ENCODE results near the gene TTC27. TPM values are rescaled to one million over a fixed set of nuclear protein-coding genes. Genes with fewer than 3 reads are reported as not detected.

TTC27 gene
- polyA plus RNA-seq, 4 donors = 17.4 to 24.5 (median 20.3) TPM

- DNase-seq (ENCODE audit: low read depth in 4 of 4, low spot score in 3 of 4) = no peak
Measured at GRCh38 chr2:32802877-32803276, 175.0 kb downstream of the TTC27 start.

- no peak for DNase-seq (ENCODE audit: low read depth in 4 of 4, low spot score in 3 of 4)
Measured at GRCh38 chr2:32804205-32804604, 176.4 kb downstream of the TTC27 start.

- no peak for DNase-seq (ENCODE audit: low read depth in 4 of 4, low spot score in 3 of 4)
Measured at GRCh38 chr2:32805104-32806095, 177.6 kb downstream of the TTC27 start.

GRCh38 chr2:32806857-32807256 is 179.0 kb downstream of the TTC27 start:
- DNase-seq (ENCODE audit: low read depth in 4 of 4, low spot score in 3 of 4) = no peak

GRCh38 chr2:32807662-32808061 is 179.8 kb downstream of the TTC27 start:
- no peak for DNase-seq (ENCODE audit: low read depth in 4 of 4, low spot score in 3 of 4)

- no peak for DNase-seq (ENCODE audit: low read depth in 4 of 4, low spot score in 3 of 4)
Measured at GRCh38 chr2:32810909-32811495, 183.2 kb downstream of the TTC27 start.

- DNase-seq (ENCODE audit: low read depth in 4 of 4, low spot score in 3 of 4) = no peak
Measured at GRCh38 chr2:32811696-32812095, 183.8 kb downstream of the TTC27 start.

GRCh38 chr2:32812316-32812715 is 184.5 kb downstream of the TTC27 start:
- DNase-seq (ENCODE audit: low read depth in 4 of 4, low spot score in 3 of 4) = no peak

- no peak for DNase-seq (ENCODE audit: low read depth in 4 of 4, low spot score in 3 of 4)
Measured at GRCh38 chr2:32820088-32820487, 192.2 kb downstream of the TTC27 start.

GRCh38 chr2:32820701-32821100 is 192.9 kb downstream of the TTC27 start:
- DNase-seq (ENCODE audit: low read depth in 4 of 4, low spot score in 3 of 4) = no peak

- DNase-seq (ENCODE audit: low read depth in 4 of 4, low spot score in 3 of 4) = no peak
Measured at GRCh38 chr2:32824070-32824809, 196.4 kb downstream of the TTC27 start.

GRCh38 chr2:32825291-32825712 is 197.5 kb downstream of the TTC27 start:
- no peak for DNase-seq (ENCODE audit: low read depth in 4 of 4, low spot score in 3 of 4)

- no peak for DNase-seq (ENCODE audit: low read depth in 4 of 4, low spot score in 3 of 4)
Measured at GRCh38 chr2:32830196-32830595, 202.3 kb downstream of the TTC27 start.

GRCh38 chr2:32832821-32833220 is 205.0 kb downstream of the TTC27 start:
- peak in 1 of 4 donors; percentile 50 for DNase-seq (ENCODE audit: low read depth in 4 of 4, low spot score in 3 of 4)

- DNase-seq (ENCODE audit: low read depth in 4 of 4, low spot score in 3 of 4) = no peak
Measured at GRCh38 chr2:32833709-32834108, 205.9 kb downstream of the TTC27 start.

- DNase-seq (ENCODE audit: low read depth in 4 of 4, low spot score in 3 of 4) = no peak
Measured at GRCh38 chr2:32835148-32835547, 207.3 kb downstream of the TTC27 start.

GRCh38 chr2:32836933-32837332 is 209.1 kb downstream of the TTC27 start:
- DNase-seq (ENCODE audit: low read depth in 4 of 4, low spot score in 3 of 4) = no peak

- no peak for DNase-seq (ENCODE audit: low read depth in 4 of 4, low spot score in 3 of 4)
Measured at GRCh38 chr2:32838418-32838817, 210.6 kb downstream of the TTC27 start.

- DNase-seq (ENCODE audit: low read depth in 4 of 4, low spot score in 3 of 4) = no peak
Measured at GRCh38 chr2:32838949-32839348, 211.1 kb downstream of the TTC27 start.

GRCh38 chr2:32841931-32842898 is 214.4 kb downstream of the TTC27 start:
- no peak for DNase-seq (ENCODE audit: low read depth in 4 of 4, low spot score in 3 of 4)

Data from left renal pelvis (tissue), 4 donors.